Lower leg skin (tissue), 4 donors: Measurements from ENCODE around the gene RUNX1. TPM values are rescaled to one million over a fixed set of nuclear protein-coding genes. Genes with fewer than 3 reads are reported as not detected.

ENCODE experiments used
- DNase-seq, 2 donors: peaks; one replicate each; pipeline ENCODE4 v3.0.0-alpha.2; 2019; ENCODE audit warnings: low spot score in 2 of 2
- H3K4me3 ChIP-seq: fragments of 200-600 bp; sonication (generic); 2 replicates; pipeline ENCODE4 v1.5.1; 2017; ENCODE audit warnings: mild to moderate bottlenecking, low read depth; ENCODE audit not compliant: poor library complexity, severe bottlenecking
- POLR2A ChIP-seq, 2 donors: fragments of 450-650 bp; IDR thresholded peaks; one replicate each; pipeline ENCODE4 v1.6.1; 2016 to 2017; ENCODE audit warnings: antibody characterized with exemption in 2 of 2, mild to moderate bottlenecking in 1 of 2, moderate library complexity in 1 of 2
- WGBS, 2 donors: methylation state at CpG; one replicate each; pipeline ENCODE4 v1.1.5; 2018; 5-methylcytosine and 5-hydroxymethylcytosine counted together
- intact Hi-C: fragments of 100-400 bp; cut with DNase I; formaldehyde crosslinking; loops from one replicate; pipeline ENCODE4 v1.15.0; 2023; ENCODE audit warnings: low total_unique reads
- total RNA-seq, 4 donors: library from RNA; depleted of rRNA; stranded (reverse); fragments of >200 nt; gene quantifications; one replicate each; pipeline ENCODE4 v1.1.0, GENCODE V29; 2016
- TF ChIP-seq, protein P1 (sequence below), 3 donors: fragments of 450-650 bp; IDR thresholded peaks; one replicate each; pipeline ENCODE4 v1.5.1; 2016; ENCODE audit warnings: antibody characterized with exemption in 3 of 3, mild to moderate bottlenecking in 3 of 3, moderate library complexity in 2 of 3

The RUNX1 gene
- total RNA-seq, 4 donors from 2014 or later = 7.3 to 29.1 (median 18.1) TPM

DNA sequence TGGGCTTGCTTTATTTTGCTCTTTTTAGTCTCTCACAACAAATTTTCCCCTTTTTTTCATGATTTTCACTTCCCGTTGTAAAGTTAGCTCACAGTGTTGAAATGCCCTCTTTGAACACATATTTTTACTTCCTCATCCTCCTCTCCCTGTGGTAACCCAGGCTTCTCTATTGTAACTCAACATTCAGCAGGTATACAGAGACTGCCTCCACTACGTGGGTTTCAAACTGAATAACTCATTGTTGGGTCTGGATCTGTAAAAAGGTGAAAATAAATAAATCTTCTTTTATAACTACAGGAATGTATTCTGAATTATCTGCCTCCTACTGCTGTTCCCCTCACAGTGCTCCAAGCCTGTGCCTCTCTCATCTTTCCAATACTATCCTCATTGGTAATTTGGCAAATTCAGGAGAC, 166.4 kb downstream of the RUNX1 start:
- H3K4me3 ChIP-seq = no peak overlapping the region
- intact Hi-C loops = no loop called here
- 68 to 70% methylated on average over 2 of the region's 2 CpGs for WGBS, 2 donors
- TF ChIP-seq, protein P1, sequence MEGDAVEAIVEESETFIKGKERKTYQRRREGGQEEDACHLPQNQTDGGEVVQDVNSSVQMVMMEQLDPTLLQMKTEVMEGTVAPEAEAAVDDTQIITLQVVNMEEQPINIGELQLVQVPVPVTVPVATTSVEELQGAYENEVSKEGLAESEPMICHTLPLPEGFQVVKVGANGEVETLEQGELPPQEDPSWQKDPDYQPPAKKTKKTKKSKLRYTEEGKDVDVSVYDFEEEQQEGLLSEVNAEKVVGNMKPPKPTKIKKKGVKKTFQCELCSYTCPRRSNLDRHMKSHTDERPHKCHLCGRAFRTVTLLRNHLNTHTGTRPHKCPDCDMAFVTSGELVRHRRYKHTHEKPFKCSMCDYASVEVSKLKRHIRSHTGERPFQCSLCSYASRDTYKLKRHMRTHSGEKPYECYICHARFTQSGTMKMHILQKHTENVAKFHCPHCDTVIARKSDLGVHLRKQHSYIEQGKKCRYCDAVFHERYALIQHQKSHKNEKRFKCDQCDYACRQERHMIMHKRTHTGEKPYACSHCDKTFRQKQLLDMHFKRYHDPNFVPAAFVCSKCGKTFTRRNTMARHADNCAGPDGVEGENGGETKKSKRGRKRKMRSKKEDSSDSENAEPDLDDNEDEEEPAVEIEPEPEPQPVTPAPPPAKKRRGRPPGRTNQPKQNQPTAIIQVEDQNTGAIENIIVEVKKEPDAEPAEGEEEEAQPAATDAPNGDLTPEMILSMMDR (IDR thresholded peaks at IDR 0.05) = no peak
- TF ChIP-seq POLR2A (IDR thresholded peaks at IDR 0.05) = no peak
- DNase-seq = no peak

DNA sequence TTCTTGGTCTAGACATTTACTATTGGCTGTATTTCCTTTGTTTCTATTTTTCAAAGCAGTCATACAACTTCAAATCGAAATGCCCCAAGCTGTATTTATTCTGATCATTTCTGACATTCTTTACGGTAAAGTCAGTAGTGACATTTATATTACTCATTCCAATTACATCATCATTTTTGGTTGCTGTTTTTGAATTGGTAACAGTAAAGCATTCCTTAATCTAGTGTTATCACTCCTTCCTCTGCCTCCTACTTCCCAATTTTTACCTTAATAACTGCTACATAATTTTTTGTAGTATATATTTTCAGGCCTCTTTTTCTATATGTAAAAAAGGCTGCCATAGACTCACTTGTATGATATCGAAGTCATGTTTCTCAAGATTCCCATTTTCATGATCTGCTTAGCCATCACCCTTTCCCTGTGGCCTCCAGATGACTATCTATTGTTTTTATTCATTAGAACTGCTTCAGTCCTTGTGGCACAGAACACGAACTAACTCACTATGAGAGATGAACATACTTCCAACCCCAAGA, 167.2 kb downstream of the RUNX1 start:
- 42 to 51% methylated on average over 4 of the region's 4 CpGs for WGBS, 2 donors
- DNase-seq = no peak
- TF ChIP-seq, protein P1 (IDR thresholded peaks at IDR 0.05) = no peak
- no peak for TF ChIP-seq POLR2A (IDR thresholded peaks at IDR 0.05)
- H3K4me3 ChIP-seq = no peak overlapping the region
- intact Hi-C loops = no loop called here

DNA sequence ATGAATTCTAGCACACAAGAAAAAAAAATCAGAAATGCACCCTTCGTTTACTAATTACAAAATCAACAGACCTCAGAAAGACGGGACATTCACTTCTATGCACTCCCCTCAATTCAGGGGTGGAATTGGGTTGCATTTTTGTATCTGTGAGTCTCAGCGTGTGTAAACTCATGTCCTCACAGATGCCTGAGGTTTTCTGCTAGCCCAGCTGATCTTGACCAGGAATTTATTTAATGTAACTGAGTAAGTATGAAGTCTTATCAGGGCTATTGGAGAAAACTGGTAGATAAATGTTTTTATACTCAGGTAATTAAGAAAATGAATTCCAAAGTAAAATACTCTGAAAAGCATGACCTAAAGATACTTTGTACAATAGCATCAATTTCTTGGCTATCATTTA, 167.7 kb downstream of the RUNX1 start:
- DNase-seq = no peak
- intact Hi-C loops = no loop called here
- 74 to 78% methylated on average over 3 of the region's 3 CpGs for WGBS, 2 donors

DNA sequence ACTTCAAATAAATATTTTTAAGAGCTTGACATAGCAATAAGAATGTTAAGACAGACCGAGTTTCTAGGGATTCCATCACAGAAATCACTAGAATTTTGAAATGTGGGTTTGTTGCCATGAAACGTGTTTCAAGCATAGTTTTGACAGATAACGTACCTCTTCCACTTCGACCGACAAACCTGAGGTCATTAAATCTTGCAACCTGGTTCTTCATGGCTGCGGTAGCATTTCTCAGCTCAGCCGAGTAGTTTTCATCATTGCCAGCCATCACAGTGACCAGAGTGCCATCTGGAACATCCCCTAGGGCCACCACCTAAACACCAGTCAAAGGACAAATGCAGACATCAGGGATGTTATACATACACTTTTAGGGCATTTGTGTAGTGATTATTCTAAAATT, 168.7 kb downstream of the RUNX1 start:
- TF ChIP-seq, protein P1 (IDR thresholded peaks at IDR 0.05) = no peak
- TF ChIP-seq POLR2A (IDR thresholded peaks at IDR 0.05) = no peak
- intact Hi-C loops = no loop called here
- 83 to 85% methylated on average over 7 of the region's 7 CpGs for WGBS, 2 donors
- no peak for DNase-seq
- no peak overlapping the region for H3K4me3 ChIP-seq

More for the DNA sequence above, 167.7 kb downstream of the RUNX1 start:
- no peak for TF ChIP-seq POLR2A (IDR thresholded peaks at IDR 0.05)
- TF ChIP-seq, protein P1 (IDR thresholded peaks at IDR 0.05) = no peak
- H3K4me3 ChIP-seq = no peak overlapping the region

DNA sequence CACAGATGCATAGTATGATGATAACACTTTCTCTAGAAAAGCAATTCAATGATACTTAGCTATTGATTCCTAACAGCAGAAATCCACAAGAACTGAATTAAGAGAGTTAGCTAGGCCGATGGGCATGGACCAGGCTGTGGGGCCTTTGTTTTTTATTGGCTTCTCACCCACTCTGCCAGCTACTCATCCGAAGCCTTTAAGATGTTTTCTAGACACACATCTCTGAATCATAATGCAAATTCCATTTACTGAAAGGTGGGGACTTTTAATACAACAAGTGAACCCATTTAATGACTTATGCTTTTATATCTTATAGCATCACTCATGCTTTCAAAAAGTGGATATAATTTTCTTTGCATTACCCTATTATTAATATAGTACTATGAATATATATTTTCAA, 170.2 kb downstream of the RUNX1 start:
- DNase-seq = no peak
- H3K4me3 ChIP-seq = no peak overlapping the region
- intact Hi-C loops = no loop called here
- WGBS, 2 donors = 60 to 72% methylated on average over 2 of the region's 2 CpGs
- TF ChIP-seq POLR2A (IDR thresholded peaks at IDR 0.05) = no peak
- TF ChIP-seq, protein P1 (IDR thresholded peaks at IDR 0.05) = no peak

DNA sequence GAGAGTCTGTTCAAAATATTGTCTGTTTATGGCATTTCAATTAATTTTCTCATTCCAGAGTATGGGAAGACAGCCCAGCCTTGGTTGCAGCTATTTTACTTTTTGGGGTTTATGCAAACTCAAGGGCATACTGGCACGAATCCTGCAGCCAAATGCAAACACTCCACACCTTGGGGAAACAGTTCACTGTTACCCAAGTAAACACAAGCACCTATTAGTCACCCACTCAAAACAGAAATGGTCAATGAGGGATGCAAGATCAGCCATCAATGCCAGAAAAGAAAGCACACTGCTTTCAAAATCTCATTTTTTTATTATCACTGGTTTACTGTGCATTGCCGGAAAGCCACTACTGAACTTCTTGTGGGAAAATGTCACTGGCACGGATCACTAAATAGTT, 170.6 kb downstream of the RUNX1 start:
- 63 to 65% methylated on average over 3 of the region's 3 CpGs for WGBS, 2 donors
- DNase-seq = no peak
- intact Hi-C loops = no loop called here
- no peak overlapping the region for H3K4me3 ChIP-seq
- no peak for TF ChIP-seq POLR2A (IDR thresholded peaks at IDR 0.05)
- TF ChIP-seq, protein P1 (IDR thresholded peaks at IDR 0.05) = no peak
